ENCODE measurements around the gene ALK. TPM values are rescaled to one million over a fixed set of nuclear protein-coding genes. Genes with fewer than 3 reads are reported as not detected.

ALK gene
- polyA plus RNA-seq, 3 donors: not detected

DNA sequence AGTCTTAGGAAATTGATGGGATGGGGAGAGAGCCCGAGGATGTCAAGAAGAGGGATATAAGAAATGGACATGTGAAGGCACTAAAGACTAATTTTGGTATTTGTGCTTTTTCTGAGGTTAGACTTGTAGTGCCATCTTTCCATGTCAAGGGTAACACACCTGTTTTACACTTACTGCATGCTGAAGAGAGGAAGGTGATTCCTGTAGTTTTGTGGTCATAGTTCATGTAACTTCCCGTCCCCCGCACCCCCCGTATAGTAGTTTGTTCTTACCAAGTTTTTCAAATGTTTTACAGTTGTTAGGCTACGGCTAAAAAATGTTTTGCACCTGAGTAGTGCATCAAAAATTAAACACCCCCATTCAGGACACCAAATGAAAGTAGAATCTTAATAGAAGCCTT, 732.3 kb downstream of the ALK start:
- H3K36me3 Mint-ChIP-seq: peaks cover 10 to 12% of the 10 kb centered on the region in 2 donors
- Histone ChIP-seq H3K79me2 (ENCODE audit: insufficient read depth, low read length) (no peaks in the 10 kb centered on the region), H3K27me3 (ENCODE audit: control insufficient read depth in 2 of 2, insufficient read depth in 2 of 2, low read length in 2 of 2) (no peaks in the 10 kb centered on the region), H3K4me1 (ENCODE audit: control insufficient read depth in 1 of 2, insufficient read depth in 2 of 2, low read length in 2 of 2) (peaks cover 8 to 9% of the 10 kb centered on the region in 2 donors), H3K36me3 (replicated peaks in 1 of 2; ENCODE audit: control insufficient read depth in 1 of 2, insufficient read depth in 2 of 2, low read length in 2 of 2) (peaks cover 0 to 4% of the 10 kb centered on the region in 2 donors), H3K9me3 (replicated peaks in 1 of 2; ENCODE audit: control insufficient read depth in 1 of 2, insufficient read depth in 1 of 2, low read length in 2 of 2) (peaks cover 0 to 5% of the 10 kb centered on the region in 2 donors), H3K9ac (ENCODE audit: insufficient read depth, low read length, poor library complexity, severe bottlenecking) (no peak overlapping the region), H3K4me3 (replicated peaks in 1 of 3; ENCODE audit: low read depth in 2 of 3, low read length in 3 of 3) (no peak overlapping the region), H3K4me2 (replicated peaks; ENCODE audit: extremely low read depth, low read length, poor library complexity, severe bottlenecking) (no peak overlapping the region), H4K20me1 (ENCODE audit: insufficient read depth, low read length) (no peaks in the 10 kb centered on the region), H2AFZ (ENCODE audit: insufficient read depth, low read depth, low read length, poor library complexity, severe bottlenecking) (no peak overlapping the region), H3K27ac (ENCODE audit: low read depth in 1 of 2, low read length in 2 of 2) (no peak overlapping the region)
- peaks cover 0 to 1% (median 0%) of the 10 kb centered on the region in 3 donors for H3K27me3 Mint-ChIP-seq (ENCODE audit: low read depth in 3 of 3)
- intact Hi-C loops (cut with micrococcal nuclease): no loop called here
- H3K4me1 Mint-ChIP-seq: peaks cover 13% of the 10 kb centered on the region
- no peak overlapping the region for H3K4me3 Mint-ChIP-seq
- DNase-seq: no peak
- 0% methylated on average over 1 of the region's 5 CpGs for WGBS (ENCODE audit: insufficient coverage)
- H3K9me3 Mint-ChIP-seq: peaks cover 3 to 6% (median 5%) of the 10 kb centered on the region in 7 donors
- TF ChIP-seq, protein P1, sequence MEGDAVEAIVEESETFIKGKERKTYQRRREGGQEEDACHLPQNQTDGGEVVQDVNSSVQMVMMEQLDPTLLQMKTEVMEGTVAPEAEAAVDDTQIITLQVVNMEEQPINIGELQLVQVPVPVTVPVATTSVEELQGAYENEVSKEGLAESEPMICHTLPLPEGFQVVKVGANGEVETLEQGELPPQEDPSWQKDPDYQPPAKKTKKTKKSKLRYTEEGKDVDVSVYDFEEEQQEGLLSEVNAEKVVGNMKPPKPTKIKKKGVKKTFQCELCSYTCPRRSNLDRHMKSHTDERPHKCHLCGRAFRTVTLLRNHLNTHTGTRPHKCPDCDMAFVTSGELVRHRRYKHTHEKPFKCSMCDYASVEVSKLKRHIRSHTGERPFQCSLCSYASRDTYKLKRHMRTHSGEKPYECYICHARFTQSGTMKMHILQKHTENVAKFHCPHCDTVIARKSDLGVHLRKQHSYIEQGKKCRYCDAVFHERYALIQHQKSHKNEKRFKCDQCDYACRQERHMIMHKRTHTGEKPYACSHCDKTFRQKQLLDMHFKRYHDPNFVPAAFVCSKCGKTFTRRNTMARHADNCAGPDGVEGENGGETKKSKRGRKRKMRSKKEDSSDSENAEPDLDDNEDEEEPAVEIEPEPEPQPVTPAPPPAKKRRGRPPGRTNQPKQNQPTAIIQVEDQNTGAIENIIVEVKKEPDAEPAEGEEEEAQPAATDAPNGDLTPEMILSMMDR (IDR thresholded peaks at IDR 0.05): no peak
- no peak overlapping the region for H3K27ac Mint-ChIP-seq

DNA sequence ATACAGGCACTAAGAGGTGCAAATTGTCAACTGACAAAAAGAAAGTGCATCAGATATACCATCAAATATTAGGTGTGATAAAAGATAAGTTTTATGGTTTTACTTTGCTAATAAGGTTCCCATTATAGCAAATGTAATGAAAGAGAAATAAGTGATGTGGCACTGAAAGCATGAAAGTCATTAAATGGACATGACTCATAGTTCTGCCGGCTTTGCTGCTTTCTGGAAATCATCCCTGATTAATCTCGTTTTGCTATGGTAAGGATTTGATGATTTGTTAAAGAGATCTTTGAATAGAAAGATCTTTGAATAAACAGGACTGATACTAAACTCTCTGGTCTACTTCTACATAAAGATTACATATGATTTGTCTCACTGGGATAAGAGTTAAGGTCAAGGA, 733.5 kb downstream of the ALK start:
- peaks cover 10 to 14% of the 10 kb centered on the region in 2 donors for H3K36me3 Mint-ChIP-seq
- TF ChIP-seq, protein P1 (IDR thresholded peaks at IDR 0.05): no peak
- DNase-seq: no peak
- H3K4me3 Mint-ChIP-seq: no peak overlapping the region
- Histone ChIP-seq H3K4me2 (replicated peaks; ENCODE audit: extremely low read depth, low read length, poor library complexity, severe bottlenecking) (no peak overlapping the region), H3K4me1 (ENCODE audit: control insufficient read depth in 1 of 2, insufficient read depth in 2 of 2, low read length in 2 of 2) (no peaks in the 10 kb centered on the region), H3K27ac (ENCODE audit: low read depth in 1 of 2, low read length in 2 of 2) (no peak overlapping the region), H3K79me2 (ENCODE audit: insufficient read depth, low read length) (no peaks in the 10 kb centered on the region), H2AFZ (ENCODE audit: insufficient read depth, low read depth, low read length, poor library complexity, severe bottlenecking) (no peak overlapping the region), H3K4me3 (replicated peaks in 1 of 3; ENCODE audit: low read depth in 2 of 3, low read length in 3 of 3) (no peak overlapping the region), H3K9ac (ENCODE audit: insufficient read depth, low read length, poor library complexity, severe bottlenecking) (no peak overlapping the region), H3K36me3 (replicated peaks in 1 of 2; ENCODE audit: control insufficient read depth in 1 of 2, insufficient read depth in 2 of 2, low read length in 2 of 2) (peaks cover 0 to 4% of the 10 kb centered on the region in 2 donors), H3K9me3 (replicated peaks in 1 of 2; ENCODE audit: control insufficient read depth in 1 of 2, insufficient read depth in 1 of 2, low read length in 2 of 2) (peaks cover 0 to 5% of the 10 kb centered on the region in 2 donors), H4K20me1 (ENCODE audit: insufficient read depth, low read length) (no peaks in the 10 kb centered on the region), H3K27me3 (ENCODE audit: control insufficient read depth in 2 of 2, insufficient read depth in 2 of 2, low read length in 2 of 2) (no peaks in the 10 kb centered on the region)
- intact Hi-C loops (cut with micrococcal nuclease): no loop called here
- peaks cover 3 to 6% (median 5%) of the 10 kb centered on the region in 7 donors for H3K9me3 Mint-ChIP-seq
- peak overlapping the region in 1 of 7 donors; percentile 66 for H3K27ac Mint-ChIP-seq
- peaks cover 6% of the 10 kb centered on the region for H3K4me1 Mint-ChIP-seq
- no CpG with 5 or more reads among the region's 2 CpGs for WGBS (ENCODE audit: insufficient coverage)
- H3K27me3 Mint-ChIP-seq (ENCODE audit: low read depth in 3 of 3): peaks cover 0 to 1% (median 0%) of the 10 kb centered on the region in 3 donors

All from CD14-positive monocyte (primary cell).